HG03108 (cell line): Measurements from ENCODE around the gene DGCR6L.
"Not testable (repeated sequence)": the region's sequence is repeated elsewhere in the genome, so short reads cannot be mapped to it uniquely, and the experiment has no call there.

Experiments used
- ATAC-seq: cut with Tn5 transposase; IDR thresholded peaks from one replicate; pipeline ENCODE4 v1.9.1; 2021; ENCODE audit warnings: moderate library complexity; ENCODE audit not compliant: unreplicated experiment

Gene DGCR6L

DNA sequence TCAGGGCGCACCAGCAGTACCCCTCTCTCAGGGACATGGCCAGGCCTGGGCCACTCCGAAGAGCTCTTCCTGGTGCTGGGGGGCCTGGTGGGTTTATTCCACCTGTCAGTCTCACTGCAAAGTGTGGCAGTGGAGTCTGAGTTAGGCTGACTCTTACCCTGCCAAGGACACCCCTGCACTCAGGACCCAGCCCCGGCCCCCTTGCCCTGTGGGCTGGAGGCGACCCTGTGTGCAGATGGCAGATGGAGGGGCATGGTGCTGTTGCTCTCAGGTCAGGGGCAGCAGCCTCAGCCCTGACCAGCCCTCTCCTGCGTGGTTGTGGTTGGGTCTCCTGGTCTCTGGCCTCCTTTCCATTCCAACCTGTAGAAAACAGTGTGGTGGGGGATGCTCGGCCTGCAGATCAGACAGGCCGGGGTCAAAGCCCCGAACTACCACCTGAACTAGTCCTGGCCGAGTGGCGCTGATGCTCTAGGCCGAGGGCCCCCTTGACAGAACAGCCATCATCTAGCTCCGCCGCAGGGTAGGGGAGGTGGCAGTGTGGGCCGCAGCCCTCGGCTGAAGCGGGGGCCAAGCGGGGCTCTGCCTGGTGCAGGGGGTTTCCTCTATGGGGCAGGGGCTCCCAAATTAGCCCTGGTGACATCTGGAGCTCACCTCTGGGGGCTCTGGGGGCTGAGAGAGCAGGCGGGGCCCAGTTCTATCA, 41.8 kb downstream of the DGCR6L start:
- not testable (repeated sequence) for ATAC-seq

DNA sequence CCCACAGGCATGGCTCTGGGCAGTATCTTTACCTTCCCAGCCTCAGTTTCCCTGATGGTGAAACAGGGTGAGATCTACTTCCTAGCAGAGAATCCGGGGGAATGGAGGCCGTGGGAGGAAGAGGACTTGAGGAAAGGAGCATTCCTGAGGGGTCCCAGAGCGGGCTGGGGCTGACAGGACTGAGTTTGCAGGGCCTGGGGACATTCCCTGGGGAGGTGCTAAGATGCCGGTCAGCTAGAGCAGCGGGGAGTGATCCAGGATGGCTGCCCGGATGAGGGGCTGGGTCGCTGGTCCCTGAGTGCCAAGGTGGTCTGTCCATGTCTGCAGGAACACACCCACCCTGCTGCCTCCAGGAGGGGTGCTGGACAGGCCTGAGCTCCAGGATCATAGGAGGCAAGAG, 43.4 kb downstream of the DGCR6L start:
- ATAC-seq = no peak

DNA sequence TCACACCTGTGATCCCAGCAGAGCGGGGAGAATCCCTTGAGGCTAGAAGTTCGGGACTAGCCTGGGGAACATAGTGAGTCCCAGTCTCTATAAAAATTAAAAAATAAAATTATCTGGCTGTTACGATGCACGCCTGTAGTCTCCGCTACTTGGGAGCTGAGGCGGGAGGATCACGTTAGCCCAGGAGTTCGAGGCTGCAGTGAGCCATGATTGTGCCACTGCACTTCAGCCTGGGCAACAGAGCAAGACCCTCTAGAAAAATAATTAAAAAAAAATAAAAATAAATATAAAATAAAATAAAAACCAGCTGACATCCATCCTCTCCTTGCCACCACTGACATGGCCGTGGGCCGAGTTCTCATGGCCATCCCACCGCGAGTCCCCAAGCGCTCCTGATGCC, 44.0 kb downstream of the DGCR6L start:
- no peak for ATAC-seq

DNA sequence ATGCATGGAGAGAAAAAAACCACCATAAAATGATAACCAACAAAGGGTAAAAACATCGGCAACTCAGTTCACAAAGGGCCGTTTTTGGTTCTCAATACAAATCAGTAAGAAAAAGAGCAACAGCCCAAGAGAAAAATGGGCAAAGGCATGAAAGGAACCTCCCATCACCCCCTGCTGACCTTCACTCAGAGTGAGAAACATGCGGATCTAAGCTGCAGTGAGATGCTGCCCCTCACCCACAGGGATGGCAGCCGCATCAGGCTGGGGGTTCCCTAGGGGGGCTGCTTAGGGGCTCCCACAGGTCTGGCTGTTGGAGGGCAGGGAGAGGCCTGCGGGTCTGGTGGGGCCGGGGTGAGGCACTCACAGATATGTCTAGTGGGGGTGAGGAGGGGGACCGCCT, 44.5 kb downstream of the DGCR6L start:
- not testable (repeated sequence) for ATAC-seq

DNA sequence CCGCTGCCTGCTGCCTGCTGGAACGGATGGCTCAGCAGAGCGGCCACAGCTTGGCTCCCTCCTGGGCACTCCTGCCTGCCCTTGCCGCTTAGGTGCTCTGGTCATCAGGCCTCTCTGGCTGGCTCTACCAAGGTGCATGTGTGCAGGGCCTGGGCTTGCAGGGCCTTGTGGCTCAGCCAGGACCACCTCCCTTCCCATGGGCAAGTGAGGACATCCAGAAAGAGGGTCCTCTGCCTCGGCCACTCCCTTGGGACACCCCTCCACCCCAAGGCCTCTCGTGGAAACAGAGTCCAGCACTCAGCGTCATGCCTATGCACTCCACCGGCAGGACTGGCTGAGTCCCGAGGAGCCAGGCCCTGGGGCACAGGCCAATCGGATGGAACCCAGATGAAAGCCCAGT, 45.5 kb downstream of the DGCR6L start:
- ATAC-seq = not testable (repeated sequence)

DNA sequence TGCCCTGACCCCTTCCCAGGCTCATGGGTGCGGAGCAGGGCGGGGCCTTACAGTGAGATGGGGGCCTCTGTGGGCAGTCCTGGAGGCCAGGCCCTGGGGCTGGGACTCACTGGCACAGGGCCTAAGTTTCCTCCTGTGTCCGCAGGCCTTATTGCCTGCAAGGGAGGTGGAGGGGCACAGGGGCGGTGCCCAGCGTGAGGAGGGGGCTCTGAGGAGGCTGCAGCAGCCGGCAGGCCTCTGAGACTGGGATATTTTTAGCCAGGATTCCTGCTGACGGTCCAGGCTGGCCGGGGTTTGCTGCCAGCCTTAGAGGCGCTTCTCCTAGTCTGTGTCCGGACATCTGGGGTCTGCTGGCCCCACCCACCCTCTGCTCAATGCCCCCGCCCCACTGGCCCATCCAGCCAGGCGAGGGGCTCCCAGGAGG, 46.1 kb downstream of the DGCR6L start:
- ATAC-seq = no peak

DNA sequence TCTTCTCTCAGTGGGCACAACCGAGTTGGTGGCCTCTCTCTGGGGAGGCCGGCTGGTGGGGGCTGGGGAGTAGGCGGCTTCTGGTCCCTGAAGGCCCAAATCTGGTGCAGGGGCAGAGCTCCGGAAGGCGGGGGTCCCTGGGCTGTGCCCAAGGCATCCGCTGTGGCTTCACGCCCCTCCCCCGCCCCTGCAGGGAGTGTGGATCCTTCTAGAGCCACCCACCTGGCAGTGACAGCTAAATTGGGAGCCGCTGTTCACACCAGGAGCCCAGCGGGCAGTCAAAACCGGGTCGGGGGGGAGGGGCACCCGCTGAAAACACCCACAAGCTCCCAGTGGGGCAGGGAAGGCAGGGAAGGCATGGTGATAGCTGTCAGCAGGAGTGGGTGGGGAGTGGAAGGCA, 47.2 kb downstream of the DGCR6L start:
- ATAC-seq = no peak

DNA sequence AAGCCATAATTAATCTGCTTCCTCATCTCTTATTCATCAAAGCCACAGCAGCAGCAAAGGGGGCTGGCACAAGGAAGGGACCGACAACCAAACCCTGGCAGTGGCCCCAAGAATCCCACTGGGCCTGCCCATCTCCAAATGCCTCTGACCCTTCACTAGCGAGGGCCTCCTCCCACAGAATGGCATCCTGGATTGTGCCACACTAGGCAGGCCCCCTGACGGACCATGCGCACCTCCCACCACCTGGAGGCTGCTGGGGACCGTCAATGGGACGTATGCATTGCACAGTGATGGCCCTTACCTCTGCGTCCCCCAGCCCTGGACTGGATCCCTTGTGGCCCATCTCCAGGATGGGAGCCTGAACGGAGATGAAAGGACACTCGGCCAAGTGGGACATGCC, 47.7 kb downstream of the DGCR6L start:
- ATAC-seq = no peak

DNA sequence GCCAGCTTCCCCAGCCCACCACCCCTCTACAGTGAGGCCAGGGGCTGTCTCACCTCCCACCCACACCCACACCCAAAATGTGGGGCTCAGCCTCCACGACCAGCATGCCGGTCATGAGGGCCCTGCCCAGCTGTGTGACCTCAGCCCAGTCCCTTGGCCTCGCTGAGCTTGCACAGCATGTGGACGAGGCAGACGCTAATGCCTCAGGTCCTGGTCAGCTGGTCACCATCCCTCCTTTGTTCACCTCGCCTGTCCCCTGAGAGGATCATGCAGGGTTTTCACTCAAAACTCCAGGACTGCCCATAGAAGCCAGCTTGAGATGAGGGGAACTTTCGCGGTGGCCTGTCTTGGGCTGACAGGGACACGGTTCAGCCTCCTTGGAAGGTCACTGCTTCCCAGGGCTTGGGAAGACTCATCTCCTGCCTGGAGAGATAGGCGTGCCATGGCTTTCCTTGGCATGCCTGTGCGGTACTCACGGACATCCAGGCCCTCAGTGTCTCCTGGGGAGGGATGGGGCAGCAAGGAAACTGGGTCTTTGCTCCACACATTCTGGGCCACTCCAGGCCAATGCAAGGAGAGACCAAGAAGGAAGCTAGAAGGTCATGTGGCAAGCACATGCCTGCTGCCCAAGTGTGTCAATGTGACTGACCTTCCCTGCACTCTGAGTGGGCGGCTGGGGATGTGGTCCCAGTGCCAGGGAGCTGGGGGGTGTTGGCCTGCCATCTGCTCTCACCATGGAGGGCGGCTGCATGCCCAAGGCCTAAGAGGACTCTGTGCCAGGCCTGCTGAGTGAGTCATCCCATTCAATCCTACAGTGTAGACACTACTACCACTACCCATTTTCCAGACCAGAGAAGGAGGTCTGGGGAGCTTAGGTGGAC, 48.5 kb downstream of the DGCR6L start:
- ATAC-seq = no peak

DNA sequence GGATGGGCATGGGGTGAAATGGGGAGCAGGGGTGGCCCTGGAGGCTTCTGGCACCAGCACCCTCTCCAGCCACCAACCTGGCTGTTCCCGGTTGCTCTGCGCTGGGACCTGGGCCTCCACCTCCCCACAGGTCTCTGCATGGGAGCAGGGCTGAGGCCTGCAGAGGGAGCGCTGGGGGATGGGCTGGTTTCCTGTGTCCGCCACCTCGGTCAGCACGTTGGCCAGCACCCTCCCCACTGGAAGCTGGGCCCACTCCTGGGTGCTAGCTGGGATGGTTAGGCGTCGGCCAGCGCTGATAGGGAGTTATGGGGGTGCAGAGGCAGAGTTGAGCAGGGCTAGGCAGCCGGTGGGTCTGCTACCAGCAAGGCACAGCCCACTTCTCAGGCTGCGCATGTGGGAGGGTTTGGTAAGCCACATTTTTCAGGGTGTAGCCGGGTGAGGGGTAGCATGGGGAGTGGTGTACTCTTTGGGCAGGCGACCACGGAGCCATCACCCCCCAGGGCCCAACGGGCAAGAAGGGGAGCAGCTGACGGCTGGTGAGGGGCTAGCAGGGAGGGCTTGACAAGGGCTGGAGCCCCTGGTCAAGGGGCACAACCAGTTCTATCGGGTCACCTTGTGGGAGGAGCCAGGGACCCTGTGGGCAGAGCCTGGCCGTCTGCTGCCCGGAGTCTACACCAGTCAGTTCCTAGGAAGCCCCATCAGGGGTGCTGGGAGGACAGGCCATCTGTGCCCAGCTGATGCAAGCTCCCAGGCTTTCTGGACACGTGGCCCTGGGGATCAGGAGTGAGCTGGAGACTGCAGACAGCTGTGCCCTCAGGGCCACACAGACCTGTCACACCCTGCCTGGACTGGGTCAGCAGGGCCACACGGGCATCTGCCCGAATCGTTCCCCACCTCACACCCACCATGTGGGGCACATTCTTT, 49.4 kb downstream of the DGCR6L start:
- not testable (repeated sequence) for ATAC-seq

DNA sequence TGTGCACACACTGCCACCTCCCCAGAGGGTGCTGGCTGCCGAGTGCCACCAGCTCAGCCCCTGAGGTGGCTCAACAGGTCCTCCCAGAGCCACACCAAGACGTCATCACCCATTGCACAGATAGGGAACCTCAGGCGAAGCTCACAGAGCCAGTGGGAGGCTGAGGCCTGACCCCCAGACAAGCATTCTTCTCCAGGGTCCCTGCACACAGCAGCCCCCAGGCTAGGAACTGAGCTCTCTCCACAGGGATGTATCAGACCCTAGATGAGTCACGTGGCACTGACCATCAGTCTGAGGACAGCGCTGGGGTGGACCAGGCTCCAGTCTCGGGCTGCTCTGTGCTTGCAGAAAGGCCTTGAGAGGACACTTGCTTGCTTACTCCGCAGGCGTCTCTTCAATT, 50.2 kb downstream of the DGCR6L start:
- ATAC-seq = not testable (repeated sequence)

DNA sequence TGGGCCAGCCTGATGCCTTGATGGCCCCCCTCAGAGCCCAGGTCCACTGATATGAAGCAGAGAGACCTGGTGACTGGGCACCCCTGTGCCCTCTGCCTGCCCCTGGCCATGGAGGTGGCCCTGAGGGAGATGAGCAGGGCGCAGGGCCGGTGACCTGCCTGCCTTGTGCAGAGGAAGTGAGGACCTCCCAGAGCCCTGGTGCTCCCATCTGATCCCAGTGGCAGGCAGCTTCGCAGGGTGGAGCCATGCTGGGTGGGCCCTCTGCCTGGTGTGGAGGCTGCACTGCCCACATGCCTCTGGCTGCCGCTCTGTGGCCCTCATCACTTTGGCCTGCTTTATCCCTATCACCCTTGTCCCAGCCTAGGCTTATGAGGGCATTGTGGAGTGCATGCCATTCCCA, 50.7 kb downstream of the DGCR6L start:
- ATAC-seq = not testable (repeated sequence)

DNA sequence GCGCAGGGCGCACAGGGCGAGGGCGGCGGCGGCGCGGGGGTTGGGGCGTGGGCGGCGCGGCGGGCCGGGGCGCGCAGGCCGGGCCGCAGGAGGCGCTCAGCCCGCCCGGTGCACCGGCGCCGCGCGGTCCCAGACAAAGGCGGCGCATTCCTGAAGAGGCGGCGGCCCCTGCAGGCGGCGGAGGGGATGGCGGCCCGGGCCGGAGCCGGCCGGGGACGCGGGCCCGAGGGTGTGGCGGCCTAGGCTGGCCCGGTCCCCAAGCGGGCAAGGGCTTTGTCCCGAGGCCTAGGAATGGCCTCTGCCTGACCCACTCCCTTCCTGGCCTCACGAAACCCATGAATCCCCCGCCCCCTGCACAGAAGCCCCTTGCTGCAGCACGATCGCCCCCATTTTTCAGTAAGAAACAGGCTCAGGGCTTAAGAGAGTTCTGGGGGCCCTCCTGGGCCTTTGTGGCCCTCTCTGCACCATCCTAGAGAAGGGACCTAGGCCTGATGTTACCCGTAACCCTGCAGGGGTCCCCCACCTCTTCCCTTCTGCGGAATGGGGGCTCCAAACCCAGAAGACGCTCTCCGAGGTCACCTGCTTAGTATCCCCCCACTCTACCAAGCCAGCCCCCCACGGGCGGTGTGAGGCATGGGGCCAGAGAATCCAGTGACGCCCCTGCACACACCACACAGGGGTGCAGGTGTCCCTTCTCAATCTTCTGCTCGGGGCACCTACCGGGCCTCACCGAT, 51.4 kb downstream of the DGCR6L start, which contains the start of gene RTN4R:
TSS of gene RTN4R (minus strand) at position 40 of the 734 bp plus-strand sequence. CDS start 226 bp downstream, outside the sequence.
- no peak for ATAC-seq

DNA sequence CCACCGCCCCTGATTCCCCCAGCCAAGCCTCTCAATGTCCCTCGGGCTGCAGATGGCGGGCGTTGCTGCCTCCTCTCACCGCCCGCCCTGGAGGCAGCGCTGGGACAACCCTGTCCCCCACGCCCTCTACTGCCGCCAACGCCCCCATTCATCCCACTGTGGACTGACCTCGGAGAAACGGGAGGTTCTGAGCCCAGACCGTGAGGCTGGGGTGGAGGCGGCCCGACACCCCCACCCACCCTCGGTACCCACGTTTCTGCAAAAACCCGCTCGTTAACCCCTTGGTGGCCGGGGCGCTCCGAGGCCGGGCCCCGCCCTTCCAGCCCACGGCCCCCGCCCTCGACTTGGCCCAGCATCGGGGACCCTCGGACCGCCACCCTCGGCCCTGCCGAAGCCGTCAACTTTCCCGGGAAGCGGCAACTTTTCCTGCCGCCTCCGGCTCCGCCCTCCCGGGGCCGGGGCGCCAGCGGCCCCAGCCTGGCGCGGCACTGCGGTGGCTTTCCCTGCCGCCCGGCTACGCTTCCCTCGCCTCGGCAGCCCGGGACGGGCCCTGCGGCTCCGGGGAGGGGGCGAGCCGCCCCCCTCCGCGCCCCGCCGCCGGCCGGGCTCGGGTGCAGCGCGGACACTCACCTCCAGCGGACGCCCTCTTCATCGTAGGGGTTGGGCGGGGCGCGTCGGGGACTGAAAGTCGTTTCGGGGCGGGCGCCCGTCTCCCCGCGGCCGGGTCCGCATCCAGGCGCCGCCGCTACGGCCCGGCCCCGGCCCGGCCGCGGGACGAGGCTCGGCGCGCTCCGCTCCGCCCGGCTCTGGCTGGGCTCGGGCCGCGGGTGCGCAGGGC, 52.2 kb downstream of the DGCR6L start:
- ATAC-seq = no peak

DNA sequence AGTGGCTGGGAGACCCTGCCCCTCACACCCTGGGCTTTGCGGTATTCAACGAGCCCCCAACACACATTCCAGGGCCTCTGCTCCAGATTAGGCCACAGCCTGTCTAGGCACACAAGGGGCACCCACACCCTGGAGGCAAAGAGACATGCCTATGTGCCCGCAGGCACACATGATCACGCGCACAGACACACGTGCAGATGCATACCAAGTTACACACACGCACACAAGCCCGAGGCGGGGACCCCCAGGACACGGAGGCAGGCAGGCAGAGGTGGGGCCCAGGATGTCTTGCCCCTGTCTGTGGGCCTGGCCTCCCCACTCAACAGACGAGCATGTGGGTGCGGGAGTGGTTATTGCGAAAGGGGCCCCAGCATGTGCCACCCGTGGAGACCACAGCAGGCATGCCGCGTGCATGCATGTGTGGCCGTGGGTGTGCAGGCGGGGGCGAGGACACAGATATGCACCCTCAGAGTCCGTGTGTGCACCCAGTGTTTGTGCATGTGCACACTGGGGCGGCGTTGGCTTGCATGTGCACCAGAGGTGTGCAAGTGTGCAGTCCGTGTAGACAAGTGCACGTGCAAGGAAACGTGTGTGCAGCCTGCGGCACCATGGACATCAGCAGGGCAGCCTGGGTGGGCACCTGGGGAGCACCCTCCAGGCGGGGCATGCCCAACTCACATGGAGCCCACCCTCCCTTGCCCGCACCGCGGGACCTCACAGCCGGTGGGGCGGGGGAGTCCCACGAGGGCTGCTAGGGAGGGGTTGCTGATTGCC, 53.0 kb downstream of the DGCR6L start:
- not testable (repeated sequence) for ATAC-seq

DNA sequence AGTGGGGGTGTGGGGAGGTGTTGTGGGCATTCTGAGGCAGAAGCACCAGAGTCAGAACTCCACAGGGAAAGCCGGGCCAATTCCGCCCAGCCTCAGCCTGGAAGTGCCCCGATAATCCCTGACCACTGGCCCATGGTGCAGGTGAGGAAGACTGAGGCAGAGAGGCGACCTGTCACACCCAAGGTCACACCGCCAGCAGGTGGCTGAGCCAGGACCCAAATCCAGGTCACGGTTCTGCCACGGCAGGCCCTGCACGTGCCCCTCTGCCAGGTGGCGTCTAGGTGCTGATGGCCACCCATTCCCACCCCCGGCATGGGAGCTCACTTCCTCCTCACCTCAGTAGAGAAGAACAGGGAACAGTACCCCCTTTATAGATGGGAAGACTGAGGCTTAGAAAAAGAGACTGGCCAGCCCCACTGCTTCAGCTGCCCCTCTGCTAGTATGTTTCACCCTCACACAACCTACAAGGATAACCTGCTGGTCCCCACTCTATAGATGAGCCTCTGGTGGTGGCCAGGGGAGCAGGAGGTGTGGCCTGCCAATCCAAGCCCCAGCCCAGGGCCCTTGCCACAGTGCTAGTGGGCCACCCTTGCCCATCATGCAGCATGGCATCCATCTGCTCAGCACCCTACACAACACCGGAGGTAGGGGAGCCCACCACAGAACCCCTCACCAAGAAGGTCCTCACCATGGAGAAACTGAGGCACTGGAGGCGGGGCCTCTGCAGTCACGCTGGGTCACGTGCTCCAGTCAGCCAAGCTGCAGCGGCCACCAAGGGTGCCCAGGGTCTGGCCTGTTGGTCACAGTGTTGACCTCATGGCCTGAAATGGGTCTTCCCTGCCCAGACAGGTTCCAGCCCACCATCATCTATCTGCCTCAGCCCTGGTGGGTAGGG, 53.8 kb downstream of the DGCR6L start:
- not testable (repeated sequence) for ATAC-seq

DNA sequence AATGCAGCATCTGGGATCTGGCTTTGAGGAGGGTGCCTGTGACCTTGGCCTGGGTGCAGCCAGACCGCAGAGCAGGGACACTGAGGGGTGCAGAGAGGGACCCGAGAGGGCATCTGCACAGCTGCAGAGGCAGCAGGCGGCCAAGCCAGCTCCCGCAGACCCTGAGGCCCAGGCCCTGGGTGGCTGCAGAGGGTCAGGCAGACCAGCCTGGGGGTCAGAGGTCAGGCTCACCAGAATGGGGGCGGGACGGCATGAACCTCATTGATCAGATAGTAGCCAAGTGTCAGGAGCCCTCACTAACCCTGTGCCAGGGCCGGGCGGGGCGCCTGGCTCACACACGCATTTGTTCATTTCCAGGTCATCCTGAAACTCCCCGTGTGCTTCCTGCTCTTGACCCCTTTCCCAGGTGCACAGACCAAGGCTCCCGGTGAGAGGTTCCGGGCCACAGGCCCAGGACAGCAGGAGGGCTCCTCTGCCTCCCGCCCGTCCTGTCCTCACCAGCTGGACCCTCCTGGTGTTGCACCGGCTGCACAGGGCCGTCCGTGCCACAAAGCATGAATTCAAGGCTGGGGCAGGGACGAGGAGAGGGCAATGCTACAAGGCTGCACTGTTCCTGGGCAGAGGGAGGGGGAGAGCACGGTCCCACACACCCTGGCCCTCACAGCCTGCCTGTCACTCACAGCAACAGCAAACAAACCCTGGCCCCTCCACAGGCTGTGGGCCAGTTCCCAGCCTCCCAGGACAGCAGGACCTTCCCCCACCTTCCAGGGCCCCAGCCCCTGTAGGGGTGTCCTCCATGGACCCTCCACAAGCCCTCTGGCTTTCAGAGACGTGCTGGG, 55.0 kb downstream of the DGCR6L start:
- ATAC-seq = no peak
